HTERT RPE-1 (cell line): ENCODE results near the gene USH1G.
"Not testable (repeated sequence)": the region's sequence is repeated elsewhere in the genome, so short reads cannot be mapped to it uniquely, and the experiment has no call there.

Source experiments
- in situ Hi-C: fragments of 300-500 bp; cut with MboI; formaldehyde crosslinking; loops from 4 replicates; pipeline ENCODE4 v1.14.3; 2020; ENCODE audit warnings: low sequenced_read_pairs

USH1G gene

DNA sequence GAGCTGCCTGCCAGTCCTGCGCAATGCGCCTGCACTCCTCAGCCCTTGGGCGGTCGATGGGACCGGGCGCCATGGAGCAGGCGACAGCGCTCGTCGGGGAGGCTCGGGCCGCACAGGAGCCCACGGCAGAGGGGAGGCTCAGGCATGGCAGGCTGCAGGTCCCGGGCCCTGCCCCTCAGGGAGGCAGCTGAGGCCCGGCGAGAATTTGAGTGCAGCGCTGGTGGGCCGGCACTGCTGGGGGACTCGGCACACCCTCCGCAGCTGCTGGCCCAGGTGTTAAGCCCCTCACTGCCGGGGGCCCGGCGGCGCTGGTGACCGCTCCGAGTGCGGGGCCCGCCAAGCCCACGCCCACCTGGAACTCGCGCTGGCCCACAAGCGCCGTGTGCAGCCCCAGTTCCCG is 16.0 kb downstream of the USH1G start:
- in situ Hi-C loops, result no loop called here

DNA sequence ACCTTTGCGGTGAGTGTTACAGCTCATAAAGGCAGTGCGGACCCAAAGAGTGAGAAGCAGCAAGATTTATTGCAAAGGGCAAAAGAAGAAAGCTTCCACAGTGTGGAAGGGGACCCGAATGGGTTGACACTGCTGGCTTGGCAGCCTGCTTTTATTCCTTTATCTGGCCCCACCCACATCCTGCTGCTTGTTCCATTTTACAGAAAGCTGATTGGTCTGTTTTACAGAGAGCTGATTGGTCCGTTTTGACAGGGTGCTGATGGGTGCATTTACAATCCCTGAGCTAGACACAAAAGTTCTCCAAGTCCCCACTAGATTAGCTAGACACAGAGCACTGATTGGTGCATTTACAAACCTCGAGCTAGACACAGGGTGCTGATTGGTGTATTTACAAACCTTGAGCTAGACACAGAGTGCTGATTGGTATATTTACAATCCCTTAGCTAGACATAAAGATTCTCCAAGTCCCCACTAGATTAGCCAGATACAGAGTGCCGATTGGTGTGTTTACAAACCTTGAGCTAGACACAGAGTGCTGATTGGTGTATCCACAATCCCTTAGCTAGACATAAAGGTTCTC is 16.8 kb downstream of the USH1G start:
- in situ Hi-C loops, result not testable (repeated sequence)

DNA sequence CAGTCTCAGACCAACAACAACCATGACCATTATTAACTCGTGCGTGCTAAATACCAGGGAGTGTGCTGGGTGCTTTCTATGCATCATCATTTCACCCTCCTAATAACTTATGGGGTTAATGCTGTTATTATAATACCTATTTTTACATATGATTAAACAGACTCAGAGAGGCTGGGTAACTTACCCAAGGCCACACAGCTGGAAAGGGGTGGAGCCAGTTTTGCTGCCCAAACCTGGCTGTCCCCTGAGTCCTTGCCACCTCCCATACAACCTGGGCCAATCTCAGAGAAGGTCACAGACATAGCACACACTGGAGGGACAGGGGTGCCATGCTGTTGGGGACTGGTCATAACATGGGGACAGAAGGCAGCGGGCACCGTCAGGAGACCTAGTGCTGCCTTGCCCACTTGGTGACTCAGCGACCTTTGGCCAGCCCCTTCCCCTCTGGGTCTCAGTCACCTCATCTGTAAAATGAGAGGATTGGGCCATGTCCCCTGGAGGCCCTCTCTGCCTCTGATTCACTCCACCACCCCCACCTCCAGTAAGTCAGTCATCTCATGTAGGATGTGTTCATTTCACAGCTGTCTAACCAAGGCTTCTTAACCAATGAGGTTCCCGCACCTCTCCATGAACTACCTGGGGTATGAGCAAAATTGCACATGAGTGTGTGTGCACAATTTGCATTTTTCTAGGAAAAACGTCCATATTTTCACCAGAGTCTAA is 18.2 kb downstream of the USH1G start:
- in situ Hi-C loops, result no loop called here

DNA sequence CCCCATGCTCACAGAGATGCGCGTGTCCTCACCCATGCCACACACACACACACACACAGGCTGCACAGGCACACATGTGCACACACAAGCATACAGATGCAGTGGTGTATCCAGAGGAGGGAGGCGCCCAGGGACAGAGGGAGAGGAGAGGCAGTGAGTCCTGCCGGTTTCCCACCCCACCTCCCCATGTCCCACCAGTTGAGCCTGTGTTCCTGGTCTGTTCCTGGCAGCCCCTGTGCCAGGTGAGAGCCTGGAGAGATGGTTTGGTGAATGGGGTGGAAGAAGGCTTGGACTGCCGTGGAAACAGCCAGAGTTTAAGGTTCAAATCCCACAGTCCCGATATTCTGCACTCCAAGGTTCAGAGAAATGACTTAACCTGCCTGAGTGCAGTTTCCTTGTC is 19.4 kb downstream of the USH1G start:
- in situ Hi-C loops, result no loop called here

DNA sequence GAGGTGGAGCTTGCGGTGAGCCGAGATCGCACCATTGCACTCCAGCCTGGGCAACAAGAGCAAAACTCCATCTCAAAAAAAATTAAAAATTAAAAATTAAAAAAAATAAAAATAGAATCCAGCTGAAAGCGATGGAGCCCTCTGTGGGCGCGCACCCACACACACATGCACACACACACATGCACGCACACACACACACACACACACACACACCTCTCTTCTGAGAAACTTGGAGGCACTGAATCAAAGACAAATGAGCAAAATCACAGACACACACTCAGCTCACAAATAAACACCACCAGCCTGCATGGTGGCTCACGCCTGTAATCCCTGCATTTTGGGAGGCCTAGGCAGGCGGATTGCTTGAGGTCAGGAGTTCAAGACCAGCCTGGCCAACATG is 20.0 kb downstream of the USH1G start:
- in situ Hi-C loops, result no loop called here

DNA sequence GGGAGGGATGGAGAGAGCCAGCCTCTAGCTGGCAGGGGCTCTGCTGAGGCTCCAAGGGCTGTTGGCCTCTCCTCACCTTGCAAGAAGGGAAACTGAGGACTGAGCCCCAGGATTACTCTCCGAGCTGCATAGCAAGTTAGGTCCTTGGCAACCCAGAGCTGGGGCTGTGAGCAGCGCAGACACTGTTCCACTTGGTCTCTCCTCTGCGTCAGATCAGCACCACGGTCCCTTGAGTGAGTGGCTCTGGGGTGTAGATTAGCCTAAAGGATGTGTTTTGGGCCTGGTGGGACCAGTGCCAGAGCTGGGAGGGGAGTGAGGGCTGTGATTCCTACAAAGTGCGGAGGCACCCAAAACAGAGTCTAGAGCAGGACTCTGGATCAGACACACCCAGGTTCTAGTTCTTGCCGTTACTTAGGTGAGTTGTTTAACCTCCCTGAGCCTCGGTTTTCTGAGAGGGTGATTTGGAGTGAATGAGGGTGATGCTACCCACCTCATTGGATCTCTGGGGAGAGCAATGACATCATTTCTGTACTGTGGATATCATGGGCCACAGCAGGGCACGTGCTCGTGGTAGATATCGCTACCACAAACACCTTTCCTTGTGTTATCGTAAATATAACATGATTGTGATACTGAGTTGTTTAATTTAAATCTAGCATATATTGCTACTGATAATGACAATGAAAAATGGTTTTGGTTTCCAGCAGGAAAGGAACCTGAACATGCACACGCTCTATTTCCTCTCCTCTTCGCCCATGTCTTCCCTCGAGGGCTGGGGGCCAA is 21.5 kb downstream of the USH1G start:
- in situ Hi-C loops, result no loop called here

DNA sequence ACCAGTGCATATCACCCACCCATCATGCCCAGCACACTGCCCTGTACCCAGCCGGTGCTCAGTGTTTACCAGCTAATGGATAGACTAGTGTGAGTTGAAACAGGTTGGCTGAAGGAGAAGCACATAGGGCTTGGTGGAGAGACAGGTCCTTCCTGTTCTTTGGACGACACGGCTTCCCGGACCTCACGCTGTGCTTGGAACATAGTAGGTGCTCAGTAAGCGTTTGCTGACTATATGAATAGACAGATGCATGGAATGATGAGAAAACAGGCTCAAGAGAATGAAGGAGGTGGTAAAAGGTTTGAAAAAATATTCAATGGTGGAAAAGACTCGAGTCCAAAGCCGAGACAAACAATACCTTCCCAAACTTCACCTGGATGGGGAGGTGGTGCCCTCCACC is 22.8 kb downstream of the USH1G start:
- in situ Hi-C loops, result no loop called here

DNA sequence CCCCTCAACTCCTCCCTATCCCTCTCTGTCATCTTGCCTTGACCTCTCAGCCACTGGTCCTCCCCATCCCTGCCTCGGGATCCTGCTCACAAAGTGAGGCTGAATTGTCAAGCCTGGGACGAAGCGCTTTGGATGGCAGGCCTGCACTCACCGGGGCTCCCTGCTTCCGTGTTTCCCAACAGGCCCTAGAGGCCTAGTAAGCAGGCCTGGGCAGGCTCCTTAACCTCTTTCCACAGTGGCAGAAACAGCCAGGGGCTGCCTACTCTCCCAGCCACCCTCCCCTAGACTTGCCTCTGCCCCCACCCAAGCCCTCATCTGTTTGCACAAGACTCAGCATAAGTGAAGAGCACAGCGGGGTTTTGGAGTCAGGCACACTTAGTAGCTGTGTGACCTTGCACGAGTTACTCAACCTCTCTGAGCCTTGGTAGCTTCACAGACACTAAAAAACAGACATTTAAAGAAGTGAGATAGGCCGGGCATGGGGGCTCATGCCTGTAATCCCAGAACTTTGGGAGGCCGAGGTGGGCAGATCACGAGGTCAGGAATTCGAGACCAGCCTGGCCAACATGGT is 24.6 kb downstream of the USH1G start:
- in situ Hi-C loops, result no loop called here

- in situ Hi-C loops, result no loop called here
These were observed 29.0 kb downstream of the USH1G start for GRCh38 chr17:74893936-74894671.

DNA sequence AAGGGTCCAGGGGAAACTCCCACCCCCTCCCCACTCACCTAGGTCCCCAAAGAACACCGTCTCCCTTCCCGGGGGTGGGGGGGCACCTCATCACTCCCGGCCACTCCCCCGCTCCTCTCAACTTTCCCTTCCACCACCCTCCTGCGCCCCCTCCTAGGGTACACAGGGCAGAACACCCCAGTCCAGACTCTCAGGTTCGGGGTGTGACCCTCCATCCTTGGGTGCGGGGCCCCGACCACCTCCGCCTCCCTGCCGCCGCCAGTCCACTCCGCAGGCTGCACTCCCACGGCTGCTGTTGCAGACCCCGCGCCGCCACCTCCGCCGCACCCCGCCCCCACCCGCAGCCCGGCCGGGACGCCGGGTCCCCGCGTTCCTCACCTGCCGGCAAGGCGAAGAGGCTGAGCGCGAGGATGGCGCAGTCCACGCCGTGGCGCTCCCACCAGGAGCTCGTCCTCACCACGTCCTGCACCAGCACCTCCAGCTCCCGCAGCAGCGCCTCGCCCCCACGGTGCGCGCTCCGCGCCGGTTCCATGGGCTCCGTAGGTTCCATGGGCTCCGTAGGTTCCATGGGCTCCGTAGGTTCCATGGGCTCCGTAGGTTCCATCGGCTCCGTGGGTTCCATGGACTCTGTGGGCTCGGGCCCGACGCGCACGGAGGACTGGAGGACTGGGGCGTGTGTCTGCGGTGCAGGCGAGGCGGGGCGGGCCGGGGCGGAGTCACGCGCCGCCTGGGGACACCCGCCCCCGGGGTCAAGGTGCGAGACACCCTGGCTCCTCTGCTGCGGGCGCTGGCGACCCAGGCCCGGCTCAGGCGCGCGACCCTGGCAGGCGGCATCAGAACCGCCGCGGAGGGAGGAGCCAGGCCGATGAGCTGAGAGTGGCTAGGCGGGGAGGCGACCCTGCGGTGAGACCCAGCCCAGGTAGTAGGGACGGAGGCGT is 29.8 kb downstream of the USH1G start, which contains the start of gene FADS6:
Gene FADS6 (minus strand): TSS at position 660 of the 938 bp plus-strand sequence. CDS start 38 bp downstream, at position 622.
- in situ Hi-C loops, result no loop called here

- in situ Hi-C loops, result no loop called here
These were observed 30.8 kb downstream of the USH1G start for GRCh38 chr17:74892013-74892841.

GRCh38 chr17:74890554-74890953 is 32.5 kb downstream of the USH1G start:
- in situ Hi-C loops, result no loop called here

- in situ Hi-C loops, result no loop called here
These were observed 34.6 kb downstream of the USH1G start for GRCh38 chr17:74888469-74888868.

DNA sequence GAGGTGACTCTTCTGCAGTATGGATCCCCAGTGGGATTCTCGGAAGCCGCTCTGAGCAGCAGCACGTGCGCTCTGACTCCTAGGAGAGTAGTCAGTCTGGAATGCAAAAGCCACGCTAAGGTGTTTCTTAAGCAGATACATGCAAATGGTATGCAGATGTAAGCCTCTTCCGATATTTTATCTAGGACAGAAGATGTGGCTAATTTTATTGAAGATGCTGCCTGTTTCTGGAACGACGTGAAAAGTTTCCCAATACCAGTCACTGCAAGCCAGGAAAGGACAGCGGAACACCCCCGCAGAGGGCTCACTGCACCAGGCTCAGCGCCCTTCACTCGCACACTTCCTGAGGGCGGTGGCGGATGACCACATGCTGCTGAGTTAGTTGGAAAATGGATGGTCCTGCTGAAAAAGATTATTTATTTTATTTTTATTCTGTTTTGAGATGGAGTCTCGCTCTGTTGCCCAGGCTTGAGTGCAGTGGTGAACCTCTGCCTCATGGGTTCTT is 39.8 kb downstream of the USH1G start:
- in situ Hi-C loops, result no loop called here

- in situ Hi-C loops, result no loop called here
These were observed 40.4 kb downstream of the USH1G start for GRCh38 chr17:74882517-74883240.

- in situ Hi-C loops, result no loop called here
These were observed 42.0 kb downstream of the USH1G start for GRCh38 chr17:74881073-74881472.

DNA sequence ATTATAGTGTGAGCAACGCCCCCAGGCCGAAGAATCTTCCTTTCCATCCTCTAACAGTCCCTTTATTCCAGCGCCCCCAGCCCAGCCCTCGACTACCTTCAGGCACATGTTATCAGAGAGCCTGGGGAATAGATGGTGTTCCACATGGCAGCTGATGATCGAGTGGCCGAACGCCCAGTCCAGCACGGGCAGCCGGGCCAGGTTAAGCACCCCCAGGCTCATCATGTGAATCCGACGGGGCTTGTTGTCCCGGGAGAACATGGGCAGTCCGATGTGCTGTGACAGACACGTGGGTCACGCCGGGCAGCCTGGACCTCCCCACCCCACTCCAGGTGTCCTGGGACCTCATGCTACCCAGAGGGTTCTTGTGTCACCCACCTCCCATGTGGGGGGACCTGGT is 43.7 kb downstream of the USH1G start:
- in situ Hi-C loops, result no loop called here

DNA sequence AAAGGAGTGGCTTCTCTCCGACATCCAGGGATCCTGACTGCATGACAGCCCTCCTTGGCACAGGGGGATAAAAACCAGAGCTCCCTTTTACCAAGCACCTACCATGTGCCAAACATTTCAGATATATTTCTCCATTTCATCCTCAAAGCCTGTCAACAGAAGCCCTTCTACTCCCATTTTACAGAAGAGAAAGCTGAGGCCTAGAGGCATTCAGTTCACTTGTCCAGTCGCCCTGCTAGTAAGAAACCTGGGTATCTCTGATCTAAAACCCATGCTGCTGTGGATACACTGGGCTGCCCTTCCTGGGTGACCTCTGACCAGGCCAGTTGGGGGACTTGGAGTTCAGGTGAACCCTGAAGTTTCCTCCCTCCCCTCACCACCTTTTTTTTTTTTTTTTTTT is 44.4 kb downstream of the USH1G start:
- in situ Hi-C loops, result no loop called here
